GM21423 (cell line): ENCODE measurements around the gene CNTRL.

ENCODE experiments used
- ATAC-seq: cut with Tn5 transposase; IDR thresholded peaks from one replicate; pipeline ENCODE4 v1.9.1; 2021; ENCODE audit warnings: mild to moderate bottlenecking, moderate library complexity; ENCODE audit not compliant: unreplicated experiment

The CNTRL gene

DNA sequence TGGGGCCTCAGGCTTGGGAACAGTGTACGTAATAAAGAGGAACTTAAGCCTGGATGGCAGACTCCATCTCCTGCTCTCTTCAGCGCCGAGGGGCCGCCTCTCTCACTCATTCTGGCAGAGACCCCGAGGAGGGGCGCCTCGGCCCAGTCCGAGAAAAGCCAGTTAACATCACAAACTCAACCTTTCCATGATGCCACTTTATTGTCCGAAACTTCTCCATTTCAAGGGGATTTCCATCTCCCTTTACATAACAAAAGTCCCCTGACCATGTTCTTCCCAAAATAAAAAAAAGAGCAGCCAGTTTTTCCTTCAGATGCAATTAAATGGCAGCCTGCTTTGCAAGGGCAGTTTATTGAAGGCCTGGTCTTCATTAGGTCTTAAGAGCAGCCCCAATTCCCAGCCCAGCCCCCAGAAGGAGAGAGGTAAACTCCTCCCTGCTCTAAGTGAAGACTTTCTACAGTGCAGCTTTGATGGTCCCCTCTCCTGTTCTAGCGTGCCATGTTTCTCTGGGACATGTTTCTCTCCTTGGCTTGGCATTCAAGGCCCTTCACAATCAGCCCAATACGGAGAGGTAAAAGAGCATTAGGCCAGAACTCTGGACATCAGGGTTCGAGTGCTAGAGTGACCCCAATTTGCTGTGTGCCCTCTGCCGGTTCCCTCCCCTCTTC is 146.4 kb downstream of the CNTRL start:
- no peak for ATAC-seq

DNA sequence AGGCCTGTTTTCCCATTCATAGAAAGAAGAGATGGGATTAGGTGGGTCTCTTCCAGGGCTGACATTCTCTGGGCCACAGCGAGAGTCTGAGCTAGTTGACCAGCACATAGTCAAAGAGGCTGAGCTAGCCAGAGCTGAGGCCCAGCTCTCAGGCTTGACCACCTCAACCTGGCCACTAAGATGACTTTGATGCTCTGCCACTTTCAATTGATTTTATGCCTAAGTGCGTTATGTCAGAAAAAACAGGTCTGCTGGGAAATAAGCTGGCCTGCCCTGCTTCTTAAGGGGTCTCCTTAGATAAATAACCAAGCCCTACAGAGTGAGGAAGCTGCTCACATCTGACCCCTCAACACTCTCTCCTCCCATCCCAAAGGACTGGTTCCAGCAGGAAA is 146.9 kb downstream of the CNTRL start:
- ATAC-seq = no peak

DNA sequence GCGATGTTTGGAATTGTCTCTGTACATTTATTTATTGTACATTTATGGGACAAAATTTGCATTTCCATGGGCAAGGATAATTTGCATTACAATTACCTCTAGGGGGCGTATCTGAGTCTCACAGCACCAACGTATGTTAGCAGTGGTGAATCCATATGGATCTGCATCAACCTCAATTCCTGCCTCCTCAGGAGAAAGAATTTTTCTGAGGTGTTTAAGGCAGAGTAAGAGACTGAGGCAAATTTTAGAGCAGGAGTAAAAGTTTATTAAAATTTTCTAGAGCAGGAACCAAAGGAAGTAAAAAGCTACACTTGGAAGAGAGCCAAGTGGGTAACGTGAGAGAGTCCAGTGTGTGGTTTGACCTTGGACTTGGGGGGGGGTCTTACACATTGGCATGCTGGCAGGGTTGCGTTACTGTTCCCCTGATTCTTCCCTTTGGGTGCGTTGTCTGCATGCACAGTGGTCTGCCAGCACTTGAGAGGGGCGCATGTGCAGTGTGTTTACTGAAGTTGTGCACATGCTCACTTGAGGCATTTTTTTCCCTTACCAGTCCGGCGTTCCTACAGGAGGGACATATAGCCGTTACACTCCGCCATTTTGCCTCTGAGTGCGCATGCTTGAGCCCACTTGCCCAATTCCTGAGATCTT is 147.9 kb downstream of the CNTRL start:
- no peak for ATAC-seq

DNA sequence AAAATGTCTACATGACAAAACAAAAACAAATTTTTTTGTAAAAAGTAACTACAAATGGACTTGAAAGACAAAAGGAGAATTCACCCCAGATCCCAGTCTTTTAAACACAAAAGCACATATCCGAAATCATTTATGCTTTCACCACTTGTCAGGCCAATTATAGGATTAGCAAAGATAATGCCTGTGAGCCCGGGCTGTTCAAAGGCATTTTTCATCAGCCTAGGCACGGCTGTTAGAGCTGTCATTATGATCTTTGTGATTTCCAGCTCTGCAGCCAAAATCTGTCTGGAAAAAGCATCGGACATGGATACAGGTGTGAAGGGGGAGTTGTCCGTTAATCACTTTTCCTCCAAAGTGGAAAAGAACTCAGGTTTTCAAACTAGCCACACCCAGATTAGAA is 150.5 kb downstream of the CNTRL start:
- ATAC-seq = no peak

DNA sequence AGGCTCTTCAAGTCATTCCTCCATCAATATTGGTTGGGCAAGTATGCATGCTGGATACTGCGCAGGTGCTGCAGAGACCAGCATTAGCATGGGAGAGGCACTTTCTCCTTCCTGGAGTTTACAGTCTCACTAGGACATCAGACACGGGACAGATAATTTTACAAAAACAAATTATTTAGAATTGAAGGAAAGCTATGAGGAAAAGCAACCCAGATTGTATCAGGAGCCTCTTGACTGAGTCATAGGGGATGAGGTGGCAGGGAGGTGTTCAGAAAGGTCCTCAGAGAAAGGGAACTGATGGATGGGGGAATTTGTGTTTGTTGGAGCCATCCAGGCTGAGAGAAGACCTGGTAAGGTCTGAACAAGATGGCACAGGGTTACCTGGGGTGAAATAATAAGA is 151.4 kb downstream of the CNTRL start:
- ATAC-seq = no peak
